Central memory CD4-positive, alpha-beta T cell (primary cell): Measurements from ENCODE around the gene PRR27.
"Not testable (repeated sequence)": the region's sequence is repeated elsewhere in the genome, so short reads cannot be mapped to it uniquely, and the experiment has no call there.

Source experiments
- DNase-seq: peaks from one replicate; pipeline ENCODE4 v3.0.0; 2022

The PRR27 gene

GRCh38 chr4:70203601-70204000, 49.6 kb downstream of the PRR27 start:
- DNase-seq = no peak

DNA sequence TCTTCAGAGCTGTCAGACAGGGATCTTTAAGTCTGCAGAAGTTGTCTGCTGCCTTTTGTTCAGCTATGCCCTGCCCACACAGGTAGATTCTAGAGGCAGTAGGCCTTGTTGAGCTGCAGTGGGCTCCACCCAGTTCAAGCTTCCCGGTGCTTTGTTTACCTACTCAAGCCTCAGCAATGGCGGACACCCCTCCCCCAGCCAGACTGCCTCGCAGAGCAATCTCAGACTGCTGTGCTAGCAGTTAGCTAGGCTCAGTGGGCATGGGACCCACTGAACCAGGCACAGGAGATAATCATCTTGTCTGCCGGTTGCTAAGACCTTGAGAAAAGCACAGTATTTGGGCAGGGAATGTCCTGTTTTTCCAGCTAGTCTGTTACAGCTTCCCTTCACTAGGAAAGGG, 58.7 kb downstream of the PRR27 start:
- DNase-seq = not testable (repeated sequence)
